NOMO-1 (cell line): ENCODE measurements around the gene AVPR1A.
"Not testable (repeated sequence)": the region's sequence is repeated elsewhere in the genome, so short reads cannot be mapped to it uniquely, and the experiment has no call there.

Experiments used
- DNase-seq, 2 experiments: peaks; one replicate each; lab custom pipeline; 2025; ENCODE audit not compliant: unreplicated experiment in 2 of 2; lab: John Stamatoyannopoulos, UW

AVPR1A gene

DNA sequence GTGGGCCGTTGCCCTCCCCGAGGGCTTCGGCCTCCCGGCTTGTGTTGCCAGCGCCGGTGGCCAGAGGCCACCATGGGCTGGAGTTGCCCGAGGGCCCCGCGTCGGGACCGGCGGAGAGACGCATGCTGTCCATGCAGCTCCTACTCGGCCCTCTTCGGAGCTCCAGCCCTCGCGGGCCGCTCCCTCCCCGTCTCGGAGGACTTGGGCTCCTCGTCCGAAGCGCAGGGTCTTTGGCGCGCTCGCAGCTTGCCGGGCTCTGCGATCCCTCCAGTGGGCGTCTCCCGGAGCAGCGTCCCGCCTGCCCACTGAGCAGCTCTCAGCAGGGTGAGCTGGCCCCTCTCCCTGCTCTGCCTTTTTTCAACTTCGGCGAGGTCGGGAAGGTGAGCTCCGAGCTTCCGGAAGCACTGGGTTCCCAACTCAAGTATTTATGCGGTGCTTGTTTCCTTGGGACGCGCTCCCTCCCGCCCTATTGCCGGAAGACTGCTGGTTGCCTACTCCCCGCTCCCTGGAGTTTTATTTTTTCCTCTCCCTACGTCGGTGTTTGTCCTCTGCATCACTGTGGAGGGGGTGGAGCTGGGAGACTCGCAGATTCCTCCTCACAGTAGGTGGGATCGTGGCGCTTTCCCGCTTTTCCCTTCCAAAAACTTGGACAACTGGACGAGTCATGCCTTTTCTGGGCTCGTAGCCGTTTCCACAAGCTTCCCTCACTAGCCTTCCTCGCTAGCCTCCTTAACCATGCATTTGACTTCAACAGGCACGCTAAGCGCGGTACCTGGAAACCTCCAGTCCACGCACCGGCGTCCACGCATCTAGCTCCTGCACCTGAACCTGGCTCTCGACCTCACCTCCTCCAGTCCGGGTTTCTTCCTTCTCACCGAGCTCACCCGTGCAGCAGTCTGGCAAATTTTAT is at the start of gene AVPR1A:
AVPR1A (minus strand) TSS at position 489 of the 910 bp plus-strand sequence; CDS start at position 124, 365 bp downstream.
- no peak for DNase-seq

DNA sequence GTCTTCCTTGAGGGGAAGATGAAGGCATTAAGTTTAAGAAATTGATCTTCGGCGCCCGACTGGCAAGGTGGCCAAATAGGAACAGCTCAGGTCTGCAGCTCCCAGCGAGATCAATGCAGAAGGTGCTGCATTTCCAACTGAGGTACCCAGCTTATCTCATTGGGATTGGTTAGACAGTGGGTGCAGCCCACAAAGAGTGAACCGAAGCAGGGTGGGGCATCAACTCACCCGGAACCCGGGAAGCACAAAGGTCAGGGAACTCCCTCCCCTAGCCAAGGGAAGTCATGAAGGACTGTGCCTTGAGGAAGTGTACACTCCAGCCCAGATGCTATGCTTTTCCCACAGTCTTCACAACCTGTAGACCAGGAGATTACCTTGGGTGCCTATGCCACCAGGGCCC is 45.2 kb upstream of the AVPR1A start:
- no peak for DNase-seq

DNA sequence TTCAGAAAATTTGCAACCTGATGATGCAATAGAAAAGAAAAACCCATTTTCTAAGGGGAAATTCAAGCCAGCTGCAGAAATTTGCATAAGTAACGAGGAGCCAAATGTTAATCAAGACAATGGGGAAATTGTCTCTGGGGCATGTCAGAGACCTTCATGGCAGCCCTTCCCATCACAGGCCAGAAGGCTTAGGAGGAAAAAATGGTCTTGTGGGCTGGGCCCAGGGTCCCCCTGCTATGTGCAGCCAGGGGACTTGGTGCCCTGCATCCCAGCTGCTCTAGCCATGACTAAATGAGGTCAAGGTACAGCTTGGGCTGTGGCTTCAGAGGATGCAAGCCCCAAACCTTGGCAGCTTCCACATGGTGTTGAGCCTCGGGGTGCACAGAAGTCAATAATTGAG is 28.2 kb upstream of the AVPR1A start:
- DNase-seq, result no peak

DNA sequence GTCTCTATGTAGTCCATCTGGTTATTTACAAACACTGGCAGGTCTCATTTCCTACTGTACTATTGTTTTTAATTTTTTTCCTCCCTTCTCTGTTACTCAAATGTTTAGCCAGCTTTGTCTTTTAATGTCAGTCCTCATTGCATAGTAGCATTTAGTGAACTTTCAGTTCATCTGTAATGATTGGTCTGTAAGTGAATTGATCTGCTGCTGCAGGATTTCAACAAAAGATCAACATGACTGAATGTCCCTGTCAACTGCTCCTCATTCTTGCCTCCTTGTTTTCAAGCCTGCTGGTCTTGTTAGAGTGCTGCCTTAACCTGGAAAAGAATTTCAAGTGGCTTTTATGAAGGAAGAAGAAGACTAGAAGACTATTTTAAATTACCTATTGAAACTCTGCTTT is 19.3 kb upstream of the AVPR1A start:
- no peak for DNase-seq

DNA sequence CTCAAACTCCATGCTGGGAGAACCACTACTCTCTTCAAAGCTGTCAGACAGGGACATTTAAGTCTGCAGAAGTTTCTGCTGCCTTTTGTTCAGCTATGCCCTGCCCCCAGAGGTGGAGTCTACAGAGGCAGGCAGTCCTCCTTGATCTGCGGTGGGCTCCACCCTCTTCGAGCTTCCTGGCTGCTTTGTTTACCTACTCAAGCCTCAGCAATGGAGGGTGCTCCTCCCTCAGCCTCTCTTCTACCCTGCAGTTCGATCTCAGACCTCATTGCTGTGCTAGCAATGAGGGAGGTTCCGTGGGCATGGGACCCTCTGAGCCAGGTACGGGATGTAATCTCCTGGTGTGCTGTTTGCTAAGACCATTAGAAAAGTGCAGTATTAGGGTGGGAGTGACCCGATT is 16.7 kb upstream of the AVPR1A start:
- not testable (repeated sequence) for DNase-seq

GRCh38 chr12:63164911-63165310 is 13.9 kb upstream of the AVPR1A start:
- no peak for DNase-seq

GRCh38 chr12:63163541-63163940 is 12.5 kb upstream of the AVPR1A start:
- no peak for DNase-seq

DNA sequence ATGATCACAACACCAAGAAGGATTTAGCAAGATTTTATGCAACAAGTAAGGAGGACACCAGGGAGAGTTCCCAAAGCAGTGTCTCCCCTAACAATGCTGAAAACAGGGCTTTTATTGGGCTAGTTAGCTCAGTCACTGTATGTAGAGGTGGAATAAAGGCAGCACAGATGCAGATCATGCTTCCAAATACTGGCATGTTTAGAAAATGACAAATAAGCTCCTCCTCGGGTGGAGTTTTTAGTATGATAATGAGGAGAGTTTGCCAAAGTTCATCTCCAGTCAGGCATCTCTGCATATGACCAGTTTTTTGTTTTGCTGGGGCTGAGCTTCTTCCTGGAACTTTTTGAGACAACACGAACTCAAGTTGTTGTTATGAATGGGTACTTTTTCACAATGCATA is 4.4 kb upstream of the AVPR1A start:
- no peak for DNase-seq

- no peak for DNase-seq
These were observed 3.6 kb upstream of the AVPR1A start for GRCh38 chr12:63154560-63154959.

DNA sequence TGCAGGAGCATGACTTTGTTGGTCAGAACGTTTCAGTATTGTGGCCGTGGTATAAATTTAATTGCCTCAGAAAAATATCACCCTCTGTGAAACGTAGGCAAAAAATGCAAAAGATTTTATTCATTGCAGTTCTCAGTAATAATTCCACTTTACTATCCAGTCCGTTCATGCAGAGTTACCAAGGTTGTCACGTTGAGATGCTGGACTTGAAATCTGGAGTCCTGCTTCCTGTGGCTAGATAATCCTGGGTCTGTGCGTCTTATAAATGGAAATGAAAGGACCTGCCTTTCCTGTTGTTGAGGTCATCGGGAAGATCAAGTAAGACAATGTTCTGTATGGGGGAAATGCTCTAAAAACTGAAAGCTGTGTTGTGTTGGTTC is 1.3 kb upstream of the AVPR1A start:
- DNase-seq, result no peak

GRCh38 chr12:63151623-63152320 is 771 bp upstream of the AVPR1A start:
- peak in 1 of 2 experiments; percentile 1 for DNase-seq

DNA sequence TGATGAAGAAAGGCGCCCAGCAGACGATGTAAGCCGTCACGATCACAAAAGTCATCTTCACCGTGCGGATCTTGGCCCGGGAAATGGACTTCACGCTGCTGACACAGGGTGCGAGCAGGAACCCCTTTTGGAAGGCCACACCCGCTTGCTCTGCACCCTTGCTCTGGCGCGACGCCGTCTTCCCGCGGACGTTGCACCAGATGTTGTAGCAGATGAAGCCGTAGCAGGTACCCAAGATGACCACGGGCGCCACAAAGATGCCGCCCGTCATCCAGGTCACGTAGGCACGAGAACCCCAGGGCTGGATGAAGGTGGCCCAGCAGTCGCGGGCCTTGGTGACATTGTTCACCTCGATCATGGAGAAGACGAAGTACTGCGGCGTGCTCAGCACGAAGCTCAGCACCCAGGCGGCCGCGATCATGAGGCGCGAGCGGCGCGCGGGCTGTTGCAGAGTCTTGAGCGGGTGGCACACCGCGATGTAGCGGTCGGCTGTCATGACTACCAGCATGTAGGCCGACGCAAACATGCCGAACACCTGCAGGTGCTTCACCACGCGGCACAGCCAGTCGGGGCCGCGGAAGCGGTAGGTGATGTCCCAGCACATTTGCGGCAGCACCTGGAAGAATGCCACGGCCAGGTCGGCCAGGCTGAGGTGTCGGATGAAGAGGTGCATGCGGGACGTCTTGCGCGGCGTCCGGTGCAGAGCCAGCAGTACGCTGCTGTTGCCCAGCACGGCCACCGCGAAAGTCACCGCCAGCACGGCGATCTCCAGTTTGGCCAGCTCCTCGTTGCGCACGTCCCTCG is 890 bp downstream of the AVPR1A start:
- no peak for DNase-seq

DNA sequence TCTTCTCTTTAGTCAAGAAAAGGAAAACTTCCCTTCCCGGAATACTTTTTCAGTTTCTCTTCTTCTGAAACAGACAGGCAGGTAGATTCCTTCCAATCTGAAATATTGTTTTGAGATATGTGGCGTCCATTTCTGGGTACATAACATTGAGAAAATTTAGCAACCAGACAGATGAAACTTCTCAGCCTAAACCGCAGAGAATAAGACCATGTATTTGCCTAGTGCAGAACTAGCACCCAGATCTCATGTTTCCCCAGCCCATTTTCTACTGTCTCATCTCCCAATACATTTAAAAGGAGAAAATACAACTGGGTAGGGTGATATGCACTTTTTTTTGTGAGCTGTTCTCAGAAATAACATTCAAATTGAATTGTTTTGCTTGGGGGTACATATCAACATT is 6.4 kb downstream of the AVPR1A start:
- DNase-seq, result no peak

DNA sequence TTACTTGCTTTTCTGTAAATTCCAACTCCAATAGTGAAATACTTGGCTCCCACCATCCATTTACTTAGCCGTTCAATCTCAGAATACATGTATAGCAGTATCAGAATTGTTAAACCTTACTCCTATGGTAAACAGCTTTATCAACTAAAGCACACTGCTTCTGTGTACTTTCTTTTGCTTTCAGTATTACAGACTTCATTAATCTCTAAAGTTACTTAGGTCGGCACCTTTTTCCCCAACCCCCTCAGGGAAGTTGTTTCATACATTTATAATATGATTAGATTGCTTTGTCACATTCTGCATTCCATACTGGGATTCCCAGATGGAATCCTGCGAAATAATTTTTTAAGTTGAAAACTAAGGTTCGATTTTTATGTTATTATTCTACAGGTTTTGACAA is 12.5 kb downstream of the AVPR1A start:
- DNase-seq, result no peak

DNA sequence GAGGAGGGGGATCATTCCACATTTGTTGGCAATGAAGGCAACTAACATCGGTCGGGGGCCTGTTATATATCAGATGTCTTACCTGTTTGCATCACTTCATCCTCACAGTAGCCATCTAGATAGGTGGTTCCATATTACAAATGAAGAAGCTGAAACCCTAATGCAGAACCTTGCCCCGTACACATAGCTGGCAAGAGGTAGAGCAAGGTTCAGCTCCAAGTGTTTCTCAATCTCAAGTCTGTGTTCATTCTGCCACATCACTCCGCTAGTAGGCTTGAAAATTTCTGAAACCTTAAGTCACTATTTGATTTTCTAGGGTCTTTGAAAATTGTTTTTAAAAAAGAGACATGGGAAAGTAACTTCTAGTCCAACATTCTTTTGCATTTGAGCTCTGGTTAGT is 17.0 kb downstream of the AVPR1A start:
- no peak for DNase-seq

GRCh38 chr12:63132201-63132600 is 18.8 kb downstream of the AVPR1A start:
- DNase-seq, result no peak

GRCh38 chr12:63129927-63130326 is 21.1 kb downstream of the AVPR1A start:
- no peak for DNase-seq

DNA sequence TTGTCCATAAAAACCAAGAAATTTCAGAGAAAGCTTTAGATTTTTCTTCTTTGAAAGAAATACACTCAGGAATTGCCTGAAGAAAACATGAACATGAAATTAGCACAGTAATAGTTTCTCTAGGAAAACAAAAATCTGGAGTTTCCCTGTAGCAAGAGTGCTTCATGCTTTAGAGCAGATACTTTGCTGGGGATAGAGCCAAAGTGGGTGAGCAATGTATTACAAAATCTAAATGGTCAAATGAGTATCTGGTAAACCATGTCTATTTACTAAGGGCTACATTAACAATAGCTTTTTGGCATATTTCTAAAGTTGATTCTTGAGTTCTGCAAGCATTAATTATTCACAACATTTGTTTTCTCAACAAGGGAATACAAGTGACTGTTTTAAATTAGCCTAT is 26.2 kb downstream of the AVPR1A start:
- DNase-seq, result no peak

- peak; percentile 2 to 9 for DNase-seq
These were observed 47.4 kb downstream of the AVPR1A start for GRCh38 chr12:63103494-63104131.

GRCh38 chr12:63101920-63102319 is 49.1 kb downstream of the AVPR1A start:
- no peak for DNase-seq

DNA sequence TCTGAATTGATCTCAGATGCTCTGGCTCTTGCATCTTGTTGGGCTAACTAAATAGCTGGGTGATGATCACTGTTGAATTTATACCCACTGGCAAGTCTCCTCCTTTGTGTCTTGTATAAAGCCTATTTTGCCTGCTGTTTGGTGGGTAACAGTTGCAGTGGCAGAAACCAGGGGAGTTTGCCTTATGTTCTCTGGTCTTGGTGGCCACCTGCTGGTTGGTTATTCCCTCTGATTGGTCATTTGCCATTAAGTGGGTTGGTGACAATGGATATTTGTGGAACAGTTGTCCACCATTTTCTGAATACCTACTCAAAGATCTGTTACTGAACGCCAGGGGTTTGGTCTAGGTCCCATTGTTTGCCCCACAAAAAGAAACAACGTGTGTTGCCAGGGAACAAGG is 52.1 kb downstream of the AVPR1A start:
- DNase-seq, result no peak
